ENCODE data around the gene ATE1.

The ATE1 gene

DNA sequence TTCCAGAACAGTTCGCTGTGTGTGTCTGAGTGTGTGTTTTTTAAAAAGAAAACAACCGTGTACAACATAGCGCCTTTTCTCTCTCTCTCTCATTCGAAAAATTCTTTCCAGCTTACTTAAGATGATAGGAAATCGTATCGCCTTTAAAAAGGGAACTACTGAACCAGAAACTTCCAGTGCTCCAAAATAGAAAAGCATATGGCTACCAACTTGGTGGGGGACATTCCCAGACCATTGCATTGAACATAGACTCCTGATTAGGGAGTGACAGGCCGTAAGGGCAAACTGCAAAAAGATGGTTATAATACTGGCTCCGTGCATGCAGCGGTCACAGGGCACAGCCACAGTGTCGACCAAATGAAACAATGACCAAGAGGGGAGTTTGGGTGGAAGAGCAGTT lies 235.2 kb downstream of the ATE1 start:
- no peak for DNase-seq

DNA sequence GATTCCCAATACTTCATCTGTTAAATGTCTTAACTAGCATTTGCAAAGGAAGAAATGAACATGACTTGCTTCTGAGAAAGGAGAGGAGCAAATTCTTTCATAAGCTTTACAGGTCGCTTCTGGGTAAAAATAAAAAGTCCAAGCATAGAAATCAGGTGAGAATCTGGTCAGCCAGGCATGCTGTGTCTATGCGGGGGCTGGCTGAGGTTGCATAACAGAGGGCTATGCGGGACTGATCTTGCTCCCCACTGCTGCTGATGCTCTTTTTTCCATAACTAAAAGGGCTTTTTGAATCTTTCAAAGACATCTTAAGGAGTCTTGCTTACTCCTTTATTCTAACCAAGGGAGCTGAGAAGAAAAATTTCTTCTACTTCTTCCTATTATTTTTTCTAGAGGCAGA lies 236.9 kb downstream of the ATE1 start:
- no peak for DNase-seq
